MCF 10A (cell line): Measurements from ENCODE around the gene FHL2. TPM values are rescaled to one million over a fixed set of nuclear protein-coding genes. Genes with fewer than 3 reads are reported as not detected.

ENCODE experiments used
- BruUV-seq: library from RNA; stranded (reverse); fragments of 400-500 nt; replicated peaks from 2 replicates; lab custom pipeline; 2021; lab: Mats Ljungman, UMichigan
- CTCF ChIA-PET: fragments of 300-600 bp; sonication (Branson Sonifier 250); formaldehyde crosslinking; extraction: SDS; loops from one replicate; lab custom pipeline; 2021; ENCODE audit warnings: antibody characterized with exemption, inconsistent platforms; lab: Yijun Ruan, JAX
- POLR2A ChIA-PET: fragments of 300-600, 350-650 bp; sonication (Branson Sonifier 250); formaldehyde crosslinking; extraction: SDS; loops from one replicate; lab custom pipeline; 2020; ENCODE audit warnings: antibody characterized with exemption, inconsistent platforms; lab: Yijun Ruan, JAX
- DNase-seq: peaks from one replicate; pipeline ENCODE4 v3.0.0-alpha.2; 2018; ENCODE audit not compliant: unreplicated experiment
- H3K27ac Mint-ChIP-seq: one replicate; pipeline ENCODE4 v1.8.0; 2022; ENCODE audit warnings: mild to moderate bottlenecking, low read depth, mixed read lengths; ENCODE audit not compliant: unreplicated experiment
- H3K27me3 Mint-ChIP-seq: one replicate; pipeline ENCODE4 v1.8.0; 2022; ENCODE audit warnings: mixed read lengths; ENCODE audit not compliant: insufficient read depth, unreplicated experiment
- H3K36me3 Mint-ChIP-seq: one replicate; pipeline ENCODE4 v1.8.0; 2022; ENCODE audit warnings: mild to moderate bottlenecking, moderate library complexity, mixed read lengths; ENCODE audit not compliant: insufficient read depth, unreplicated experiment
- H3K4me1 Mint-ChIP-seq: one replicate; pipeline ENCODE4 v1.8.0; 2022; ENCODE audit warnings: mixed read lengths; ENCODE audit not compliant: insufficient read depth, unreplicated experiment
- H3K4me3 Mint-ChIP-seq: one replicate; pipeline ENCODE4 v1.8.0; 2022; ENCODE audit warnings: mild to moderate bottlenecking, moderate library complexity, mixed read lengths; ENCODE audit not compliant: unreplicated experiment
- H3K9me3 Mint-ChIP-seq: one replicate; pipeline ENCODE4 v1.8.0; 2022; ENCODE audit warnings: mixed read lengths; ENCODE audit not compliant: unreplicated experiment
- CTCF ChIP-seq: fragments of 200-600 bp; IDR thresholded peaks from one replicate; pipeline ENCODE4 v1.8.0; 2022; ENCODE audit warnings: antibody characterized with exemption, mild to moderate bottlenecking; ENCODE audit not compliant: unreplicated experiment
- intact Hi-C: fragments of 100-400 bp; cut with micrococcal nuclease; formaldehyde crosslinking; loops from 2 replicates; pipeline ENCODE4 v1.14.1; 2022
- total RNA-seq: library from RNA; stranded (reverse); gene quantifications from 2 replicates; pipeline ENCODE4 v1.2.3, GENCODE V29; 2022

The FHL2 gene
- total RNA-seq, 1 experiment from 2014 or later = 93.2 TPM

- POLR2A ChIA-PET = interaction anchor here (1.3 to 8.1 kb wide), 4 partner anchors 9 to 44 kb away, joined by 3 to 119 read pairs (median 20); partner anchors contain the start of gene FHL2
- CTCF ChIA-PET = interaction anchor here (0.7 to 1.1 kb wide), 2 partner anchors 13 to 47 kb away, joined by 3 to 4 read pairs; partner anchors contain the start of gene FHL2
- H3K9me3 Mint-ChIP-seq = no peaks in the 10 kb centered on the region
- no peaks in the 10 kb centered on the region for H3K27me3 Mint-ChIP-seq
- H3K4me1 Mint-ChIP-seq = peaks cover 24% of the 10 kb centered on the region
- no peak overlapping the region for H3K27ac Mint-ChIP-seq
- no peak overlapping the region for H3K4me3 Mint-ChIP-seq
- BruUV-seq = no TSS peak
- DNase-seq = no peak
- no peak for TF ChIP-seq CTCF
- intact Hi-C loops = no loop called here
- no peaks in the 10 kb centered on the region for H3K36me3 Mint-ChIP-seq
These were observed 13.0 kb upstream of the FHL2 start for GRCh38 chr2:105411720-105412407.

GRCh38 chr2:105410554-105410953, 11.7 kb upstream of the FHL2 start:
- Mint-ChIP-seq H3K4me3 (no peak overlapping the region), H3K4me1 (peaks cover 34% of the 10 kb centered on the region), H3K36me3 (no peaks in the 10 kb centered on the region), H3K9me3 (no peaks in the 10 kb centered on the region), H3K27me3 (no peaks in the 10 kb centered on the region), H3K27ac (no peak overlapping the region)
- intact Hi-C loops = no loop called here
- CTCF ChIA-PET = interaction anchor here (0.7 to 2.6 kb wide), 13 partner anchors 9 to 111 kb away, joined by 3 to 18 read pairs (median 4); partner anchors contain the start of gene FHL2
- BruUV-seq = no TSS peak
- POLR2A ChIA-PET = interaction anchor here (0.5 to 8.1 kb wide), 13 partner anchors 11 to 91 kb away, joined by 3 to 119 read pairs (median 4); partner anchors contain the start of genes C2orf49 and FHL2
- TF ChIP-seq CTCF = no peak
- peak; percentile 94 for DNase-seq

GRCh38 chr2:105409717-105410116, 10.9 kb upstream of the FHL2 start:
- ChIA-PET CTCF (interaction anchor here (0.8 to 2.6 kb wide), 11 partner anchors 9 to 112 kb away, joined by 3 to 18 read pairs (median 5); partner anchors contain the start of gene FHL2), POLR2A (interaction anchor here (0.7 to 8.1 kb wide), 15 partner anchors 8 to 110 kb away, joined by 3 to 119 read pairs (median 3); partner anchors contain the start of genes C2orf49 and FHL2)
- BruUV-seq = no TSS peak
- Mint-ChIP-seq H3K4me3 (peak overlapping the region; percentile 36), H3K36me3 (no peaks in the 10 kb centered on the region), H3K9me3 (no peaks in the 10 kb centered on the region), H3K4me1 (peaks cover 42% of the 10 kb centered on the region), H3K27ac (no peak overlapping the region), H3K27me3 (no peaks in the 10 kb centered on the region)
- TF ChIP-seq CTCF = no peak
- DNase-seq = peak; percentile 99
- intact Hi-C loops = no loop called here

- H3K27ac Mint-ChIP-seq = no peak overlapping the region
These were observed 9.3 kb upstream of the FHL2 start for GRCh38 chr2:105407946-105408743.

More at GRCh38 chr2:105407946-105408743, 9.3 kb upstream of the FHL2 start:
- Mint-ChIP-seq H3K27me3 (no peaks in the 10 kb centered on the region), H3K9me3 (no peaks in the 10 kb centered on the region), H3K36me3 (no peaks in the 10 kb centered on the region), H3K4me1 (peaks cover 58% of the 10 kb centered on the region), H3K4me3 (no peak overlapping the region)
- POLR2A ChIA-PET = interaction anchor here (0.7 to 8.1 kb wide), 3 partner anchors 11 to 47 kb away, joined by 3 to 119 read pairs (median 37); partner anchors contain the start of gene FHL2
- no peak for TF ChIP-seq CTCF
- intact Hi-C loops = no loop called here
- BruUV-seq = no TSS peak
- no peak for DNase-seq
- CTCF ChIA-PET = interaction anchor here (0.7 to 2.6 kb wide), 5 partner anchors 24 to 535 kb away, joined by 3 to 18 read pairs (median 3); no protein-coding TSS in a partner anchor
